Activated CD8-positive, alpha-beta T cell treated with anti-CD3 and anti-CD28 coated beads for 36 hours (primary cell): ENCODE results near the gene COA1. TPM values are rescaled to one million over a fixed set of nuclear protein-coding genes. Genes with fewer than 3 reads are reported as not detected.
"Not testable (repeated sequence)": the region's sequence is repeated elsewhere in the genome, so short reads cannot be mapped to it uniquely, and the experiment has no call there.

Experiments
- ATAC-seq: fragments of 200-7000 bp; cut with Tn5 transposase; one replicate; pipeline ENCODE4 v1.10.0; 2021; ENCODE audit warnings: mild to moderate bottlenecking, moderate library complexity
- CTCF ChIA-PET: fragments of 350-600 bp; sonication (Branson Sonifier 250); formaldehyde crosslinking; loops from one replicate; lab custom pipeline; 2021; ENCODE audit warnings: antibody characterized with exemption; lab: Charles Lee
- POLR2A ChIA-PET: fragments of 350-600 bp; sonication (Branson Sonifier 250); formaldehyde crosslinking; loops from one replicate; lab custom pipeline; 2021; ENCODE audit warnings: antibody characterized with exemption; lab: Charles Lee
- DNase-seq: peaks from one replicate; pipeline ENCODE4 v3.0.0-alpha.2; 2020
- H3K27ac Mint-ChIP-seq: one replicate; pipeline ENCODE4 v1.8.0; 2021; ENCODE audit warnings: mild to moderate bottlenecking, mixed read lengths
- H3K27me3 Mint-ChIP-seq: one replicate; pipeline ENCODE4 v1.8.0; 2021; ENCODE audit warnings: mixed read lengths
- H3K36me3 Mint-ChIP-seq: one replicate; pipeline ENCODE4 v1.8.0; 2021; ENCODE audit warnings: low read depth, mixed read lengths
- H3K4me1 Mint-ChIP-seq: one replicate; pipeline ENCODE4 v1.8.0; 2021; ENCODE audit warnings: low read depth, mixed read lengths
- H3K4me3 Mint-ChIP-seq: one replicate; pipeline ENCODE4 v1.8.0; 2021; ENCODE audit warnings: mild to moderate bottlenecking, moderate library complexity, mixed read lengths
- H3K9me3 Mint-ChIP-seq: one replicate; pipeline ENCODE4 v1.8.0; 2021; ENCODE audit warnings: mixed read lengths
- CTCF ChIP-seq: fragments of 200-600 bp; IDR thresholded peaks from one replicate; pipeline ENCODE4 v1.8.0; 2022; ENCODE audit warnings: antibody characterized with exemption, mild to moderate bottlenecking
- intact Hi-C: fragments of 100-400 bp; cut with micrococcal nuclease; formaldehyde crosslinking; loops from one replicate; pipeline ENCODE4 v1.10.0; 2022
- total RNA-seq, 2 experiments: library from RNA; stranded (reverse); gene quantifications; one replicate each; pipeline ENCODE4 v1.2.3, GENCODE V29; 2021

The COA1 gene
- total RNA-seq, 2 experiments from 2014 or later, result 78.8 to 85.6 TPM

GRCh38 chr7:43691611-43692010 lies 37.7 kb downstream of the COA1 start:
- H3K27ac Mint-ChIP-seq, result no peak overlapping the region
- intact Hi-C loops, result no loop called here
- peaks cover 38% of the 10 kb centered on the region for H3K4me1 Mint-ChIP-seq

GRCh38 chr7:43689115-43689514 lies 40.2 kb downstream of the COA1 start:
- CTCF ChIA-PET, result interaction anchor here (1.1 to 6.0 kb wide), 4 partner anchors 10 to 107 kb away, joined by 5 to 55 read pairs (median 25); partner anchors contain the start of gene STK17A
- DNase-seq (no peak), ATAC-seq (no peak)
- H3K27me3 Mint-ChIP-seq, result no peaks in the 10 kb centered on the region
- peaks cover 52% of the 10 kb centered on the region for H3K4me1 Mint-ChIP-seq
- intact Hi-C loops, result no loop called here
- H3K4me3 Mint-ChIP-seq, result no peak overlapping the region
- no peak overlapping the region for H3K27ac Mint-ChIP-seq
- no peak for TF ChIP-seq CTCF
- POLR2A ChIA-PET, result interaction anchor here (1.0 to 2.3 kb wide), 2 partner anchors 11 to 106 kb away, joined by 3 to 9 read pairs; partner anchors contain the start of gene STK17A
- H3K9me3 Mint-ChIP-seq, result peaks cover 7% of the 10 kb centered on the region
- H3K36me3 Mint-ChIP-seq, result peaks cover 26% of the 10 kb centered on the region

More at GRCh38 chr7:43691611-43692010, 37.7 kb downstream of the COA1 start:
- TF ChIP-seq CTCF, result no peak
- CTCF ChIA-PET, result interaction anchor here (3.6 kb wide), 1 partner anchor 109 kb away, joined by 30 read pairs; the partner anchor contains the start of gene STK17A
- ATAC-seq (no peak), DNase-seq (no peak)
- Mint-ChIP-seq H3K9me3 (peaks cover 7% of the 10 kb centered on the region), H3K27me3 (no peaks in the 10 kb centered on the region), H3K36me3 (peaks cover 18% of the 10 kb centered on the region), H3K4me3 (no peak overlapping the region)
- POLR2A ChIA-PET, result interaction anchor here (0.7 kb wide), 1 partner anchor 28 kb away, joined by 3 read pairs; no protein-coding TSS in a partner anchor

- DNase-seq, intact Hi-C loops, H3K27me3 Mint-ChIP-seq, ATAC-seq, H3K4me3 Mint-ChIP-seq, H3K27ac Mint-ChIP-seq: not testable (repeated sequence)
- Mint-ChIP-seq H3K9me3 (peaks cover 12% of the 10 kb centered on the region), H3K36me3 (peaks cover 32% of the 10 kb centered on the region), H3K4me1 (peaks cover 63% of the 10 kb centered on the region)
- ChIA-PET CTCF (interaction anchor here (0.9 to 6.0 kb wide), 3 partner anchors 11 to 105 kb away, joined by 3 to 55 read pairs (median 44); partner anchors contain the start of gene STK17A), POLR2A (interaction anchor here (1.1 to 2.3 kb wide), 2 partner anchors 41 to 105 kb away, joined by 3 to 9 read pairs; partner anchors contain the start of gene STK17A)
Observed at GRCh38 chr7:43687866-43688265, 41.5 kb downstream of the COA1 start.

GRCh38 chr7:43686991-43687390 lies 42.3 kb downstream of the COA1 start:
- Mint-ChIP-seq H3K9me3 (peaks cover 12% of the 10 kb centered on the region), H3K4me3 (no peak overlapping the region), H3K27me3 (no peaks in the 10 kb centered on the region), H3K4me1 (peaks cover 64% of the 10 kb centered on the region), H3K27ac (no peak overlapping the region), H3K36me3 (peaks cover 32% of the 10 kb centered on the region)
- intact Hi-C loops, result no loop called here
- POLR2A ChIA-PET, result interaction anchor here (1.1 to 1.2 kb wide), 2 partner anchors 40 to 43 kb away, joined by 3 read pairs; no protein-coding TSS in a partner anchor
- DNase-seq, result no peak
- CTCF ChIA-PET, result interaction anchor here (0.6 to 6.0 kb wide), 7 partner anchors 12 to 182 kb away, joined by 3 to 55 read pairs (median 3); partner anchors contain the start of genes MRPS24 and STK17A
- ATAC-seq, result no peak
- TF ChIP-seq CTCF, result no peak

- H3K4me3 Mint-ChIP-seq, result no peak overlapping the region
- intact Hi-C loops, result no loop called here
- TF ChIP-seq CTCF, result no peak
- H3K9me3 Mint-ChIP-seq, result peaks cover 8% of the 10 kb centered on the region
- H3K27ac Mint-ChIP-seq, result peak overlapping the region; percentile 30
- no peaks in the 10 kb centered on the region for H3K27me3 Mint-ChIP-seq
- H3K36me3 Mint-ChIP-seq, result peaks cover 33% of the 10 kb centered on the region
- ChIA-PET POLR2A (interaction anchor here (0.9 kb wide), 1 partner anchor 10 kb away, joined by 3 read pairs; no protein-coding TSS in a partner anchor), CTCF (interaction anchor here (1.4 to 5.8 kb wide), 3 partner anchors 18 to 98 kb away, joined by 4 to 37 read pairs (median 21); partner anchors contain the start of gene STK17A)
- H3K4me1 Mint-ChIP-seq, result peaks cover 78% of the 10 kb centered on the region
- DNase-seq (no peak), ATAC-seq (no peak)
Observed at GRCh38 chr7:43680736-43681135, 48.6 kb downstream of the COA1 start.
